Measurements from ENCODE around the gene ZNF69. TPM values are rescaled to one million over a fixed set of nuclear protein-coding genes. Genes with fewer than 3 reads are reported as not detected.

The ZNF69 gene
- total RNA-seq, 1 experiment from 2014 or later, result 6.4 TPM

DNA sequence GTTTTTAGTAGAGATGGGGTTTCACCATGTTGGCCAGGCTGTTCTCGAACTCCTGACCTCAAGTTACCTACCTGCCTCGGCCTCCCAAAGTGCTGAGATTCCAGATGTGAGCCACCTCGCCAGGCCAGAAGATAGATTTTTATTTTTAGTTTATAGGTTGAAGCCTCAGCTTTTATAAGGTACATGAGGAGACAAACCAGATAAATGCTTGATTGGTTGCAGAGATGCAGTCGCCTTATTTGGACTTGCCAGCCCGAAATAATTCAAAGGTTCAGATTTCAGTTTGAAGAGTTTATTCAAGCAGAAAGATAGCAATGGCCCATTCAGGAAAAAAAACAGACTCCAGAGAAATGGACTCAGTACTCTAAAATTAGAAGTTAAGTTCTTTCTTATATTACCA, 3.1 kb downstream of the ZNF69 start:
- H3K4me1 ChIP-seq, result no peaks in the 10 kb centered on the region; the same call in 1 of the 2 replicates
- Mint-ChIP-seq H3K4me3 (ENCODE audit: unreplicated experiment) (no peak overlapping the region), H3K9me3 (ENCODE audit: unreplicated experiment) (peaks cover 37% of the 10 kb centered on the region), H3K36me3 (ENCODE audit: insufficient read depth, unreplicated experiment) (peaks cover 34% of the 10 kb centered on the region), H3K4me1 (ENCODE audit: low read depth, unreplicated experiment) (peaks cover 7% of the 10 kb centered on the region), H3K27me3 (ENCODE audit: insufficient read depth, unreplicated experiment) (no peaks in the 10 kb centered on the region), H3K27ac (ENCODE audit: unreplicated experiment) (no peak overlapping the region)
- intact Hi-C loops (cut with micrococcal nuclease; ENCODE audit: unreplicated experiment), result no loop called here
- CTCF ChIA-PET, result no interaction called here
- TF ChIP-seq, protein P1, sequence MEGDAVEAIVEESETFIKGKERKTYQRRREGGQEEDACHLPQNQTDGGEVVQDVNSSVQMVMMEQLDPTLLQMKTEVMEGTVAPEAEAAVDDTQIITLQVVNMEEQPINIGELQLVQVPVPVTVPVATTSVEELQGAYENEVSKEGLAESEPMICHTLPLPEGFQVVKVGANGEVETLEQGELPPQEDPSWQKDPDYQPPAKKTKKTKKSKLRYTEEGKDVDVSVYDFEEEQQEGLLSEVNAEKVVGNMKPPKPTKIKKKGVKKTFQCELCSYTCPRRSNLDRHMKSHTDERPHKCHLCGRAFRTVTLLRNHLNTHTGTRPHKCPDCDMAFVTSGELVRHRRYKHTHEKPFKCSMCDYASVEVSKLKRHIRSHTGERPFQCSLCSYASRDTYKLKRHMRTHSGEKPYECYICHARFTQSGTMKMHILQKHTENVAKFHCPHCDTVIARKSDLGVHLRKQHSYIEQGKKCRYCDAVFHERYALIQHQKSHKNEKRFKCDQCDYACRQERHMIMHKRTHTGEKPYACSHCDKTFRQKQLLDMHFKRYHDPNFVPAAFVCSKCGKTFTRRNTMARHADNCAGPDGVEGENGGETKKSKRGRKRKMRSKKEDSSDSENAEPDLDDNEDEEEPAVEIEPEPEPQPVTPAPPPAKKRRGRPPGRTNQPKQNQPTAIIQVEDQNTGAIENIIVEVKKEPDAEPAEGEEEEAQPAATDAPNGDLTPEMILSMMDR (IDR thresholded peaks at IDR 0.05; ENCODE audit: insufficient read depth in 1 of 2, low read depth in 1 of 2, low read length in 1 of 2, severe bottlenecking in 1 of 2, unreplicated experiment in 1 of 2), result no peak
- peaks cover 6% of the 10 kb centered on the region for H3K9me3 ChIP-seq
- H3K27me3 ChIP-seq (replicated peaks; ENCODE audit: control insufficient read depth, insufficient read depth, low read length), result no peaks in the 10 kb centered on the region
- H3K36me3 ChIP-seq (ENCODE audit: control insufficient read depth, insufficient read depth, low read length), result no peaks in the 10 kb centered on the region
- no peak overlapping the region for H3K4me3 ChIP-seq (ENCODE audit: low read depth, low read length)
- DNase-seq, result no peak
- no TSS peak for BruUV-seq (replicated peaks)
- POLR2A ChIA-PET, result no interaction called here

DNA sequence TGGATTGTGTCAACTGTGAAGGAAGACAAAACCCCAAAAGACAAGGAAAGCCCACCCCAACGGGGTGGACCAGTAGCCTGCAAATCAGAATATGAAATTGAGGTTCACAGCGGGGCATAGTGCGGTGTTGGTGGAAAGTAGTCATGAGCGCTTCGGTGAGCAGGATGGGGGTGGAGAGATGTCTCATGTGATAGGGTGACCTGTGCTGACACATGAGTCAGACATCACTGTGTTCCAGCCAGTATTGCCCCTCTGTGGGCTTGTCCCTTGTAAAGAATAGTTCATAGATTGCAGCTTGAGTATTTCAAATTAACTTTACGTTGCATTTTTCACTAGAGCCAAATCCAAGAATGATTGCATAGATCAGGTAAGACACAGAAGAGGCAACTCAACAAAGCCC, 7.3 kb downstream of the ZNF69 start:
- ChIA-PET POLR2A (no interaction called here), CTCF (no interaction called here)
- no TSS peak for BruUV-seq (replicated peaks)
- Histone ChIP-seq H3K4me3 (ENCODE audit: low read depth, low read length) (no peak overlapping the region), H3K4me1 (no peaks in the 10 kb centered on the region), H3K27me3 (replicated peaks; ENCODE audit: control insufficient read depth, insufficient read depth, low read length) (no peaks in the 10 kb centered on the region), H3K9me3 (no peaks in the 10 kb centered on the region), H3K36me3 (ENCODE audit: control insufficient read depth, insufficient read depth, low read length) (no peaks in the 10 kb centered on the region)
- H3K9me3 Mint-ChIP-seq (ENCODE audit: unreplicated experiment), result peaks cover 21% of the 10 kb centered on the region
- H3K4me1 Mint-ChIP-seq (ENCODE audit: low read depth, unreplicated experiment), result no peaks in the 10 kb centered on the region
- no peak overlapping the region for H3K4me3 Mint-ChIP-seq (ENCODE audit: unreplicated experiment)
- TF ChIP-seq, protein P1 (IDR thresholded peaks at IDR 0.05; ENCODE audit: insufficient read depth in 1 of 2, low read depth in 1 of 2, low read length in 1 of 2, severe bottlenecking in 1 of 2, unreplicated experiment in 1 of 2), result no peak
- H3K27ac Mint-ChIP-seq (ENCODE audit: unreplicated experiment), result no peak overlapping the region
- peaks cover 34% of the 10 kb centered on the region for H3K36me3 Mint-ChIP-seq (ENCODE audit: insufficient read depth, unreplicated experiment)
- H3K27me3 Mint-ChIP-seq (ENCODE audit: insufficient read depth, unreplicated experiment), result no peaks in the 10 kb centered on the region
- no peak for DNase-seq
- intact Hi-C loops (cut with micrococcal nuclease; ENCODE audit: unreplicated experiment), result no loop called here

DNA sequence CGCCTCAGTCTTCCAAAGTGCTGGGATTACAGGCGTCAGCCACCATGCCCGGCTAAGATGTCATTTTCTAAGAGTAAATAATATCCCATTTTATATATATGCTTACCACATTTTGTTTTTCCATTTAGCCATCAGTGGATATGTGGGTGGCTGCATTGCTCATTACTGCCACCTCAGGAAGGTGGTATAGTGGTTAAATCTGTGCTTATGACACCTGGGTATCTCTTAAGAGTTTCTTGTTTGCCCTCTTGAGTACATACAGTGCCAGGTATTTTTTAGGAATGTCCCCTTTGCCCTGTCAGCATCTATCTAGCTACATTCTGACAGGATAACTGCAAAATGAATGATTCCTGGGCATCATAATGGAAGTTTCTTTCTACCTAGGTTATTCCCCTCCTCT, 14.6 kb downstream of the ZNF69 start:
- TF ChIP-seq, protein P1 (IDR thresholded peaks at IDR 0.05; ENCODE audit: insufficient read depth in 1 of 2, low read depth in 1 of 2, low read length in 1 of 2, severe bottlenecking in 1 of 2, unreplicated experiment in 1 of 2), result no peak
- no peak for DNase-seq
- Mint-ChIP-seq H3K27me3 (ENCODE audit: insufficient read depth, unreplicated experiment) (no peaks in the 10 kb centered on the region), H3K36me3 (ENCODE audit: insufficient read depth, unreplicated experiment) (peaks cover 36% of the 10 kb centered on the region), H3K9me3 (ENCODE audit: unreplicated experiment) (peaks cover 9% of the 10 kb centered on the region), H3K4me1 (ENCODE audit: low read depth, unreplicated experiment) (no peaks in the 10 kb centered on the region), H3K27ac (ENCODE audit: unreplicated experiment) (no peak overlapping the region), H3K4me3 (ENCODE audit: unreplicated experiment) (no peak overlapping the region)
- H3K36me3 ChIP-seq (ENCODE audit: control insufficient read depth, insufficient read depth, low read length), result peaks cover 5% of the 10 kb centered on the region
- no TSS peak for BruUV-seq (replicated peaks)
- H3K4me1 ChIP-seq, result no peaks in the 10 kb centered on the region
- ChIA-PET CTCF (no interaction called here), POLR2A (no interaction called here)
- H3K27me3 ChIP-seq (replicated peaks; ENCODE audit: control insufficient read depth, insufficient read depth, low read length), result no peaks in the 10 kb centered on the region
- intact Hi-C loops (cut with micrococcal nuclease; ENCODE audit: unreplicated experiment), result no loop called here
- peaks cover 7% of the 10 kb centered on the region; the same call in 1 of the 2 replicates for H3K9me3 ChIP-seq
- no peak overlapping the region for H3K4me3 ChIP-seq (ENCODE audit: low read depth, low read length)

All from Caco-2 (cell line).